Measurements from ENCODE around the gene COASY.
"Not testable (repeated sequence)": the region's sequence is repeated elsewhere in the genome, so short reads cannot be mapped to it uniquely, and the experiment has no call there.

- not testable (repeated sequence) for TF ChIP-seq GATA3, GATA2 (IDR thresholded peaks at IDR 0.05; ENCODE audit: low read depth, low read length)
Measured at GRCh38 chr17:42552736-42553135, 9.2 kb upstream of the COASY start, which contains the start of gene HSD17B1.
